Colonic mucosa (tissue), 4 donors: Measurements from ENCODE around the gene CBY1. TPM values are rescaled to one million over a fixed set of nuclear protein-coding genes. Genes with fewer than 3 reads are reported as not detected.

ENCODE experiments used
- DNase-seq: peaks from one replicate; pipeline ENCODE4 v3.0.0-alpha.2; 2020
- H3K27ac ChIP-seq: fragments of 200-600 bp; one replicate; pipeline ENCODE4 v1.8.0; 2021
- H3K27me3 ChIP-seq: fragments of 200-600 bp; one replicate; pipeline ENCODE4 v1.8.0; 2021
- H3K36me3 ChIP-seq: fragments of 200-600 bp; one replicate; pipeline ENCODE4 v1.8.0; 2021
- H3K4me1 ChIP-seq: fragments of 200-600 bp; one replicate; pipeline ENCODE4 v1.8.0; 2021; ENCODE audit warnings: mild to moderate bottlenecking
- H3K4me3 ChIP-seq: fragments of 200-600 bp; one replicate; pipeline ENCODE4 v1.8.0; 2021
- H3K9ac ChIP-seq, 2 donors: one replicate each; pipeline ENCODE4 v1.7.0; 2013; ENCODE audit warnings: control low read depth in 2 of 2, low read depth in 2 of 2, low read length in 2 of 2
- H3K9me3 ChIP-seq: fragments of 200-600 bp; one replicate; pipeline ENCODE4 v1.8.0; 2021
- CTCF ChIP-seq: fragments of 200-600 bp; IDR thresholded peaks from one replicate; pipeline ENCODE4 v1.8.0; 2022; ENCODE audit warnings: antibody characterized with exemption, mild to moderate bottlenecking
- intact Hi-C: fragments of 100-400 bp; cut with DNase I; formaldehyde crosslinking; loops from one replicate; pipeline ENCODE4 v1.14.1; 2022
- total RNA-seq, 2 donors: library from RNA; stranded (reverse); fragmentation: NEBNext Ultra II Directional in 1 of 2; extraction: Animal tissue kit (Norgen Biotek cat#: 25700) in 1 of 2; gene quantifications; one replicate each; pipeline ENCODE4 v1.2.1, GENCODE V29; 2021
- donor health status: healthy.
- donor health status: DM: no; HTN: no; CAD: no.
- donor health status: DM: no; HTN: no; CAD: no.

Gene CBY1
- total RNA-seq, 2 donors from 2014 or later: 27.4 to 38.1 TPM

- no peak overlapping the region for H3K9ac ChIP-seq
- no peaks in the 10 kb centered on the region for H3K9me3 ChIP-seq
- no peaks in the 10 kb centered on the region for H3K36me3 ChIP-seq
- TF ChIP-seq CTCF: no peak
- DNase-seq: no peak
- H3K4me1 ChIP-seq: peaks cover 9% of the 10 kb centered on the region
- H3K27me3 ChIP-seq: no peaks in the 10 kb centered on the region
- H3K27ac ChIP-seq: no peak overlapping the region
- no peak overlapping the region for H3K4me3 ChIP-seq
- intact Hi-C loops: no loop called here
Observed at GRCh38 chr22:38710351-38710750, 53.9 kb downstream of the CBY1 start.

GRCh38 chr22:38710866-38711265 lies 54.4 kb downstream of the CBY1 start:
- peaks cover under 1% of the 10 kb centered on the region for H3K36me3 ChIP-seq
- no peak overlapping the region for H3K9ac ChIP-seq
- TF ChIP-seq CTCF: no peak
- no peaks in the 10 kb centered on the region for H3K9me3 ChIP-seq
- DNase-seq: no peak
- H3K4me1 ChIP-seq: peaks cover 9% of the 10 kb centered on the region
- no peak overlapping the region for H3K4me3 ChIP-seq
- no peak overlapping the region for H3K27ac ChIP-seq
- intact Hi-C loops: no loop called here
- H3K27me3 ChIP-seq: no peaks in the 10 kb centered on the region

- peaks cover 11% of the 10 kb centered on the region for H3K36me3 ChIP-seq
Observed at GRCh38 chr22:38712486-38713207, 56.2 kb downstream of the CBY1 start.

DNA sequence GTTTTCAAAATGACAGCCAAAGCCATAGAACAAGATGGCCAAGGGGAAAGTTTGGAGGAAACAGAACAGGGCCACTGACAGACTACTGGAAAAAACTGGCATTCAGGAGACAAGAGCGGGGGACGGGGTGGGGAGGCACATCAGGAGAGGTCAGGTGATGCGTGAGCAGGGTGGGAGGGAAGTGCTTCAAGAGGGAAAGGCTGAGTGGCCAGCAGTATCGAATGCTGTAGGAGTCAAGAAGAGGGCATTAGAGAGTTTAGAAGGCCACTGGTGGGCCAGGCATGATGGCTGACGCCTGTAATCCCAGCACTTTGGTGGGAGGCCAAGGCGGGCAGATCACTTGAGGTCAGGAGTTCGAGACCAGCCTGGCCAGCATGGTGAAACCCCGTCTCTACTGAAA lies 57.5 kb downstream of the CBY1 start:
- peaks cover 11% of the 10 kb centered on the region for H3K36me3 ChIP-seq
- H3K27me3 ChIP-seq: no peaks in the 10 kb centered on the region
- no peaks in the 10 kb centered on the region for H3K4me1 ChIP-seq
- TF ChIP-seq CTCF: no peak
- H3K27ac ChIP-seq: no peak overlapping the region
- no peaks in the 10 kb centered on the region for H3K9me3 ChIP-seq
- H3K9ac ChIP-seq: no peak overlapping the region
- H3K4me3 ChIP-seq: no peak overlapping the region
- intact Hi-C loops: no loop called here
- no peak for DNase-seq

More at GRCh38 chr22:38712486-38713207, 56.2 kb downstream of the CBY1 start:
- Histone ChIP-seq H3K4me3 (no peak overlapping the region), H3K9ac (no peak overlapping the region), H3K9me3 (no peaks in the 10 kb centered on the region), H3K4me1 (peaks cover 9% of the 10 kb centered on the region), H3K27ac (no peak overlapping the region), H3K27me3 (no peaks in the 10 kb centered on the region)
- TF ChIP-seq CTCF: no peak
- intact Hi-C loops: no loop called here
- DNase-seq: no peak

GRCh38 chr22:38715176-38715764 lies 58.8 kb downstream of the CBY1 start:
- Histone ChIP-seq H3K9me3 (no peaks in the 10 kb centered on the region), H3K9ac (no peak overlapping the region), H3K4me1 (no peaks in the 10 kb centered on the region), H3K36me3 (peaks cover 12% of the 10 kb centered on the region), H3K27me3 (no peaks in the 10 kb centered on the region), H3K27ac (no peak overlapping the region), H3K4me3 (no peak overlapping the region)
- intact Hi-C loops: no loop called here
- no peak for TF ChIP-seq CTCF
- DNase-seq: no peak
